ENCODE results near the gene HEATR5A.

The HEATR5A gene

DNA sequence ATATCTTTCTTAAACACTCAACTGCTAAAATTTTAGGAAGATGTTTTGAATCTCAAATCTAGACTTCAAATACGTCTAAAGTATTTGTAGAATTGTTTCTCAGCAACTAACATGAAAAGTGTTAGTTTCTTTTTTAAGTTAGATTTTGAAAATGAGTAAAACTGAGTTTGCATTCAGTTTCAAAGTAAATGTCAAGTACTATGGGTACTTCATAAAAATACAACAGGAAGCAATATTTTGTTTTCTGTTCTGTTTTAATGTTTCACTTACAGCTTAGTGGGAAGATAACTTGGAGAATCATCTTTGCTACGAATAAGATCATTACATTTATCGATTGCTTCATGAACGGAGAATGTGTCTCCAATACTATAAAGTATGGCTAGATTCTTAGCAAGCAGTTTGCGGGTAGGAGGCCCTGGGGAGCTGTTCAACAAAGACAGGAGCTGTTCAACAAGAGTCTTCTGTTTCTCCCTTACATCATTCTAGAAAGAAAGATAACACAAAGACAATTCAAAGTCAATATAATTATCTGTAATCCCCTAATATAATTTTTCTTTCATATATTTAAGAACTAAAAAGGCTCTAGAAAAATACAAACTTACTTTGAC, 20.2 kb downstream of the HEATR5A start:
- H3K36me3 ChIP-seq (ENCODE audit: insufficient read depth), result no peaks in the 10 kb centered on the region
- H3K27me3 ChIP-seq (ENCODE audit: insufficient read depth, low read depth), result no peaks in the 10 kb centered on the region
- no peak overlapping the region for H3K4me3 ChIP-seq (IDR thresholded peaks at IDR 0.05; ENCODE audit: insufficient read depth, low read depth, low read length)
- TF ChIP-seq, protein P1, sequence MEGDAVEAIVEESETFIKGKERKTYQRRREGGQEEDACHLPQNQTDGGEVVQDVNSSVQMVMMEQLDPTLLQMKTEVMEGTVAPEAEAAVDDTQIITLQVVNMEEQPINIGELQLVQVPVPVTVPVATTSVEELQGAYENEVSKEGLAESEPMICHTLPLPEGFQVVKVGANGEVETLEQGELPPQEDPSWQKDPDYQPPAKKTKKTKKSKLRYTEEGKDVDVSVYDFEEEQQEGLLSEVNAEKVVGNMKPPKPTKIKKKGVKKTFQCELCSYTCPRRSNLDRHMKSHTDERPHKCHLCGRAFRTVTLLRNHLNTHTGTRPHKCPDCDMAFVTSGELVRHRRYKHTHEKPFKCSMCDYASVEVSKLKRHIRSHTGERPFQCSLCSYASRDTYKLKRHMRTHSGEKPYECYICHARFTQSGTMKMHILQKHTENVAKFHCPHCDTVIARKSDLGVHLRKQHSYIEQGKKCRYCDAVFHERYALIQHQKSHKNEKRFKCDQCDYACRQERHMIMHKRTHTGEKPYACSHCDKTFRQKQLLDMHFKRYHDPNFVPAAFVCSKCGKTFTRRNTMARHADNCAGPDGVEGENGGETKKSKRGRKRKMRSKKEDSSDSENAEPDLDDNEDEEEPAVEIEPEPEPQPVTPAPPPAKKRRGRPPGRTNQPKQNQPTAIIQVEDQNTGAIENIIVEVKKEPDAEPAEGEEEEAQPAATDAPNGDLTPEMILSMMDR (conservative IDR thresholded peaks at IDR 0.05; ENCODE audit: low read depth, low read length), result no peak
- no peaks in the 10 kb centered on the region for H4K20me1 ChIP-seq (ENCODE audit: insufficient read depth)
- H2AFZ ChIP-seq (ENCODE audit: low read depth), result no peak overlapping the region
- no peak overlapping the region for H3K4me2 ChIP-seq
- no peaks in the 10 kb centered on the region for H3K79me2 ChIP-seq (ENCODE audit: insufficient read depth, low read depth)
- no peaks in the 10 kb centered on the region for H3K4me1 ChIP-seq (ENCODE audit: low read depth, poor library complexity, severe bottlenecking)
- no peak overlapping the region for H3K27ac ChIP-seq
- H3K9ac ChIP-seq, result no peak overlapping the region

GRCh38 chr14:31395572-31396205, 24.7 kb downstream of the HEATR5A start:
- Histone ChIP-seq H4K20me1 (ENCODE audit: insufficient read depth) (no peaks in the 10 kb centered on the region), H3K36me3 (ENCODE audit: insufficient read depth) (no peaks in the 10 kb centered on the region), H3K9ac (no peak overlapping the region), H3K4me1 (ENCODE audit: low read depth, poor library complexity, severe bottlenecking) (no peaks in the 10 kb centered on the region), H2AFZ (ENCODE audit: low read depth) (no peak overlapping the region), H3K27ac (no peak overlapping the region), H3K4me2 (no peak overlapping the region), H3K4me3 (IDR thresholded peaks at IDR 0.05; ENCODE audit: insufficient read depth, low read depth, low read length) (no peak overlapping the region), H3K79me2 (ENCODE audit: insufficient read depth, low read depth) (no peaks in the 10 kb centered on the region), H3K27me3 (ENCODE audit: insufficient read depth, low read depth) (no peaks in the 10 kb centered on the region)
- TF ChIP-seq, protein P1 (conservative IDR thresholded peaks at IDR 0.05; ENCODE audit: low read depth, low read length), result no peak

DNA sequence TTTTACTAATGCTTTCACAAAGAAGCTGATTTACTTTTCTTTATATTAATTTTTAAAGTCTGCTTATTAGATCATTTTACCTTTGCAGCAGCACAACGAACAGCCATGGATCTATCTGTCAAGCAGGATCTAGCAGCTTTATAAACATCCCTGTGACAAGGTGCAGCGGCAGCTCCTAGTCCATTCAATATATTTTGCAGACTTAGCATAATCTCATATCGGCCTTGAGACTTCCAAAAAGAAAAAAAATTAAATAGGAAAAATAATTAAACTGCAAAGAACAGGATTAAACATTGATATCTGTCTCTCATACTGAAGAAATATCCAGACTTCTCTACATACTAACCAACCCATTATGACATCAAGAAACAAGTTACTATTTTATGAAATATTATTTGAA, 25.2 kb downstream of the HEATR5A start:
- TF ChIP-seq, protein P1 (conservative IDR thresholded peaks at IDR 0.05; ENCODE audit: low read depth, low read length), result no peak
- no peaks in the 10 kb centered on the region for H3K4me1 ChIP-seq (ENCODE audit: low read depth, poor library complexity, severe bottlenecking)
- H3K4me3 ChIP-seq (IDR thresholded peaks at IDR 0.05; ENCODE audit: insufficient read depth, low read depth, low read length), result no peak overlapping the region
- H3K27me3 ChIP-seq (ENCODE audit: insufficient read depth, low read depth), result no peaks in the 10 kb centered on the region
- H2AFZ ChIP-seq (ENCODE audit: low read depth), result no peak overlapping the region
- no peak overlapping the region for H3K4me2 ChIP-seq
- no peak overlapping the region for H3K9ac ChIP-seq
- H4K20me1 ChIP-seq (ENCODE audit: insufficient read depth), result no peaks in the 10 kb centered on the region
- no peak overlapping the region for H3K27ac ChIP-seq
- H3K79me2 ChIP-seq (ENCODE audit: insufficient read depth, low read depth), result no peaks in the 10 kb centered on the region
- H3K36me3 ChIP-seq (ENCODE audit: insufficient read depth), result no peaks in the 10 kb centered on the region

DNA sequence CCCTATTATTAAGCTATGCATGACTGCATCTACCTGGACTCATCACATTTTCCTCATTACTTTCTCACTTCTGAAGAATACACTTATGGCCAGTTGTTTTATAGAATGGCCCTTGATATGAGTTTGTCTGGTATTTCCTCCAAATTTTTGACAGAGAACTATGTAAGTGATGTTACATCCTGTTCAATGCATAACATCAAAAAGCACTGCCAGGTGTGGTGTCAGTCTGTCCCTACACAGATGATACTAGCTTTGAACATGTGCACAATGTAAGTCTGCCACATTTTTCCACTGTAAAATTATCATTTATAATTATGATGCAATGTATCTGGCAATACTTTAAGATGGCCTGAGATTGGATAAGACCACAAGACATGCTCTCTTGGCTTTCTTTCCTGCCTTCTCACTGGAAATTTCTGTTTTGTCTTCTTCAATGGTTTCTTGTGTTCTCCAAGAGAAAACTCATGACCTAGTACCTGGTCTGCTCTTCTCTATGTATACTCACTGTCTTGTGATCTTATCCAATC, 28.3 kb downstream of the HEATR5A start:
- no peak overlapping the region for H3K4me3 ChIP-seq (IDR thresholded peaks at IDR 0.05; ENCODE audit: insufficient read depth, low read depth, low read length)
- TF ChIP-seq, protein P1 (conservative IDR thresholded peaks at IDR 0.05; ENCODE audit: low read depth, low read length), result no peak
- no peak overlapping the region for H3K9ac ChIP-seq
- no peaks in the 10 kb centered on the region for H3K4me1 ChIP-seq (ENCODE audit: low read depth, poor library complexity, severe bottlenecking)
- no peak overlapping the region for H3K27ac ChIP-seq
- no peak overlapping the region for H2AFZ ChIP-seq (ENCODE audit: low read depth)
- H3K27me3 ChIP-seq (ENCODE audit: insufficient read depth, low read depth), result no peaks in the 10 kb centered on the region
- no peak overlapping the region for H3K4me2 ChIP-seq
- H4K20me1 ChIP-seq (ENCODE audit: insufficient read depth), result no peaks in the 10 kb centered on the region
- H3K79me2 ChIP-seq (ENCODE audit: insufficient read depth, low read depth), result no peaks in the 10 kb centered on the region
- H3K36me3 ChIP-seq (ENCODE audit: insufficient read depth), result no peaks in the 10 kb centered on the region

All from KMS-11 (cell line).